K562 (cell line): ENCODE data around the gene ST6GAL1. TPM values are rescaled to one million over a fixed set of nuclear protein-coding genes. Genes with fewer than 3 reads are reported as not detected.

Source experiments
- BCL6 ChIP-seq: fragments of 250-450 bp; sonication (Bioruptor Pico); IDR thresholded peaks from 2 replicates; pipeline ENCODE4 v1.4.0; 2020
- E2F3 ChIP-seq: fragments of 250-450 bp; sonication (Bioruptor Pico); IDR thresholded peaks from 2 replicates; pipeline ENCODE4 v1.4.0; 2020; ENCODE audit warnings: mild to moderate bottlenecking
- ELF1 ChIP-seq: fragments of 200-800 bp; sonication (Bioruptor generic); IDR thresholded peaks from 2 replicates; pipeline ENCODE4 v1.6.1; 2016; ENCODE audit warnings: missing genetic modification characterization, missing compliant biosample characterization
- EZH2 ChIP-seq: IDR thresholded peaks from 2 replicates; pipeline ENCODE4 v1.6.1; 2012; ENCODE audit warnings: low read depth, mild to moderate bottlenecking, inconsistent platforms, low read length, borderline replicate concordance
- FOXK1 ChIP-seq: sonication (generic); formaldehyde crosslinking; IDR thresholded peaks from 2 replicates; pipeline ENCODE4 v1.8.0; 2022; ENCODE audit warnings: missing genetic modification reagents, mild to moderate bottlenecking, borderline replicate concordance
- HEY1 ChIP-seq: fragments of 250-450 bp; sonication (Bioruptor Pico); IDR thresholded peaks from 2 replicates; pipeline ENCODE4 v1.5.0; 2020; ENCODE audit warnings: mild to moderate bottlenecking, moderate library complexity, borderline replicate concordance
- NCOA2 ChIP-seq, 2 experiments: fragments of 450-650 bp; IDR thresholded peaks; 2 replicates each; pipeline ENCODE4 v1.6.1; 2018; ENCODE audit warnings: mild to moderate bottlenecking in 2 of 2, moderate library complexity in 1 of 2; ENCODE audit not compliant: partially characterized antibody in 2 of 2
- NEUROD1 ChIP-seq: fragments of 150-350 bp; IDR thresholded peaks from 2 replicates; pipeline ENCODE4 v1.6.1; 2014; ENCODE audit warnings: borderline replicate concordance, low read length, low read depth; ENCODE audit not compliant: partially characterized antibody
- PHB ChIP-seq: fragments of 250-450 bp; sonication (Bioruptor Pico); IDR thresholded peaks from 2 replicates; pipeline ENCODE4 v1.5.0; 2021
- PML ChIP-seq: IDR thresholded peaks from 2 replicates; pipeline ENCODE4 v1.6.1; 2012; ENCODE audit warnings: low read length, inconsistent platforms
- RCOR1 ChIP-seq, 2 experiments: IDR thresholded peaks; 2 replicates each; pipeline ENCODE4 v1.6.1; 2012; ENCODE audit warnings: low read depth in 2 of 2, low read length in 2 of 2, borderline replicate concordance in 1 of 2, improper control_type of control experiment in 1 of 2
- TEAD2 ChIP-seq: fragments of 450-650 bp; IDR thresholded peaks from 2 replicates; pipeline ENCODE4 v1.6.1; 2016; ENCODE audit warnings: missing genetic modification characterization, control low read depth, missing compliant biosample characterization
- ZBTB8A ChIP-seq: fragments of 450-650 bp; IDR thresholded peaks from 2 replicates; pipeline ENCODE4 v1.6.1; 2018; ENCODE audit warnings: mild to moderate bottlenecking, moderate library complexity; ENCODE audit not compliant: partially characterized antibody
- ZEB2 ChIP-seq: fragments of 450-650 bp; IDR thresholded peaks from 2 replicates; pipeline ENCODE4 v1.6.1; 2016
- ZNF146 ChIP-seq: IDR thresholded peaks from one replicate; pipeline ENCODE4 v1.6.1; 2018; ENCODE audit warnings: missing compliant biosample characterization; ENCODE audit not compliant: unreplicated experiment
- ZNF174 ChIP-seq: fragments of 250-450 bp; sonication (Bioruptor Pico); IDR thresholded peaks from 2 replicates; pipeline ENCODE4 v1.4.0; 2020; ENCODE audit warnings: mild to moderate bottlenecking
- ZNF175 ChIP-seq: fragments of 200-800 bp; sonication (Bioruptor generic); IDR thresholded peaks from 2 replicates; pipeline ENCODE4 v1.6.1; 2016; ENCODE audit warnings: low read depth, mild to moderate bottlenecking, missing genetic modification characterization, missing compliant biosample characterization
- ZNF347 ChIP-seq: fragments of 450-650 bp; formaldehyde crosslinking; IDR thresholded peaks from 2 replicates; pipeline ENCODE4 v1.4.0; 2020; ENCODE audit warnings: low read depth, mild to moderate bottlenecking, moderate library complexity
- ZNF584 ChIP-seq: fragments of 200-800 bp; sonication (Bioruptor generic); IDR thresholded peaks from 2 replicates; pipeline ENCODE4 v1.6.1; 2016; ENCODE audit warnings: low read depth, mild to moderate bottlenecking, missing genetic modification characterization, missing compliant biosample characterization
- ZNF644 ChIP-seq: fragments of 200-800 bp; sonication (Bioruptor generic); IDR thresholded peaks from 2 replicates; pipeline ENCODE4 v1.6.1; 2016; ENCODE audit warnings: low read depth, missing genetic modification characterization, missing compliant biosample characterization
- ZNF766 ChIP-seq: fragments of 200-800 bp; sonication (Bioruptor generic); conservative IDR thresholded peaks from 2 replicates; pipeline ENCODE4 v1.6.1; 2016; ENCODE audit warnings: missing genetic modification characterization, missing compliant biosample characterization
- polyA plus RNA-seq, 8 experiments: library from polyadenylated mRNA; depleted of rRNA in 4 of 8; stranded (reverse) in 5 of 8; unstranded in 3 of 8; fragments of >200 nt; fragmentation: Nextera tagmentation in 2 of 8; fragmentation: Illumina TruSeq in 1 of 8; extraction: Ambion mirVana in 2 of 8; extraction: Trizol in 1 of 8; gene quantifications; 2 replicates each; pipeline versions ENCODE4 v1.2.1 to v1.2.3, GENCODE V29; 2011 to 2014; ENCODE audit warnings: inconsistent platforms in 1 of 8, missing spikeins in 1 of 8
- total RNA-seq, 7 experiments: library from RNA; depleted of rRNA in 6 of 7; stranded (reverse); fragments of >200 nt in 6 of 7; fragmentation: Illumina TruSeq in 2 of 7; extraction: Trizol in 2 of 7; gene quantifications; 2 replicates each; pipeline versions ENCODE4 v1.2.1 to v1.2.3, GENCODE V29; 2011 to 2021; ENCODE audit warnings: low replicate concordance in 1 of 7
- TF ChIP-seq, protein P1 (sequence below): sonication (generic); formaldehyde crosslinking; IDR thresholded peaks from 2 replicates; pipeline ENCODE4 v1.8.1; 2023; ENCODE audit warnings: mild to moderate bottlenecking, missing genetic modification reagents
- TF ChIP-seq, protein P2 (sequence below), 2 experiments: fragments of 250-450 bp in 1 of 2; fragments of 450-650 bp in 1 of 2; sonication (Bioruptor Pico) in 1 of 2; IDR thresholded peaks; 2 replicates each; pipeline versions ENCODE4 v1.6.1 to v1.8.0; 2016 to 2021; ENCODE audit warnings: mild to moderate bottlenecking in 2 of 2, moderate library complexity in 2 of 2, missing compliant biosample characterization in 1 of 2, missing genetic modification characterization in 1 of 2

The ST6GAL1 gene
- total and polyA plus RNA-seq, 9 of the 15 experiments (the other 6 are each of a cell fraction or from before 2014, with no cell fraction given) = 31.9 to 145 (median 71.0) TPM

DNA sequence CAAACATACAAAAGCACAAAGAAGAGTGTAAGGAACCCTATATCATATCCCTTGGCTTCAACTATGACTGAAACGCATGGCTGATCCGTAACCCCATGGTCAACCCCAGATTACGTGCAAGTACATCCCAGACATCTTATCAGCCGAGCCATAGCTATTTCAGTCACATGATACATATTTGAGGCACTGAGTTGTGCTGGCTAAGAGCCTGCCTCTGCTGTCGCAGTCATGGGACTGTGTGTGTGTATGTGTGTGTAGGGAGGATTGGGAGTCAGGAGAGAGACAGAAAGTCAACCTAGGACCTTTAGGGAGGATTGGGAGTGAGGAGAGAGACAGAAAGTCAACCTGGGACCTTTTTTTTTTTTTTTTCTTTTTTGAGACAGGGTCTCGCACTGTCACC is 8.4 kb downstream of the ST6GAL1 start (continued):
- TF ChIP-seq EZH2 (no peak), ZNF175 (CRISPR knock-in tag) (peak; percentile 85; the same call in 1 of the 2 replicates), ZNF174 (no peak), RCOR1 (IDR thresholded peaks at IDR 0.05; ENCODE audit: borderline replicate concordance in 1 of 2, low read depth in 2 of 2, low read length in 2 of 2) (peak in 1 of 2 experiments; percentile 94; a peak in 3 of 4 replicates), NCOA2 (IDR thresholded peaks at IDR 0.05; ENCODE audit: partially characterized antibody in 2 of 2) (no peak), HEY1 (CRISPR knock-in tag) (no peak), ZNF584 (no peak), ZBTB8A (no peak), ELF1 (no peak), E2F3 (CRISPR knock-in tag) (no peak), PHB (CRISPR knock-in tag) (no peak), ZNF347 (no peak), BCL6 (CRISPR knock-in tag) (no peak), ZNF146 (CRISPR knock-in tag) (no peak), TEAD2 (tag) (no peak), ZNF766 (CRISPR knock-in tag) (peak; percentile 86; the same call in 1 of the 2 replicates), FOXK1 (no peak), NEUROD1 (no peak), ZEB2 (no peak; the same call in 1 of the 2 replicates), ZNF644 (tag) (peak; percentile 52; the same call in 1 of the 2 replicates), PML (no peak)
- TF ChIP-seq, protein P1, sequence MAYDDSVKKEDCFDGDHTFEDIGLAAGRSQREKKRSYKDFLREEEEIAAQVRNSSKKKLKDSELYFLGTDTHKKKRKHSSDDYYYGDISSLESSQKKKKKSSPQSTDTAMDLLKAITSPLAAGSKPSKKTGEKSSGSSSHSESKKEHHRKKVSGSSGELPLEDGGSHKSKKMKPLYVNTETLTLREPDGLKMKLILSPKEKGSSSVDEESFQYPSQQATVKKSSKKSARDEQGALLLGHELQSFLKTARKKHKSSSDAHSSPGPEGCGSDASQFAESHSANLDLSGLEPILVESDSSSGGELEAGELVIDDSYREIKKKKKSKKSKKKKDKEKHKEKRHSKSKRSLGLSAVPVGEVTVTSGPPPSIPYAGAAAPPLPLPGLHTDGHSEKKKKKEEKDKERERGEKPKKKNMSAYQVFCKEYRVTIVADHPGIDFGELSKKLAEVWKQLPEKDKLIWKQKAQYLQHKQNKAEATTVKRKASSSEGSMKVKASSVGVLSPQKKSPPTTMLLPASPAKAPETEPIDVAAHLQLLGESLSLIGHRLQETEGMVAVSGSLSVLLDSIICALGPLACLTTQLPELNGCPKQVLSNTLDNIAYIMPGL (CRISPR knock-in tag) = no peak
- TF ChIP-seq, protein P2, sequence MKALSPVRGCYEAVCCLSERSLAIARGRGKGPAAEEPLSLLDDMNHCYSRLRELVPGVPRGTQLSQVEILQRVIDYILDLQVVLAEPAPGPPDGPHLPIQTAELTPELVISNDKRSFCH (CRISPR knock-in tag; IDR thresholded peaks at IDR 0.05) = no peak
- TF ChIP-seq, protein P2 (tag; IDR thresholded peaks at IDR 0.05) = no peak
